NCI-H1694 treated with DMSO at 0.1 percent for 48 hours (cell line): ENCODE results near the gene PHOSPHO1.
"Not testable (repeated sequence)": the region's sequence is repeated elsewhere in the genome, so short reads cannot be mapped to it uniquely, and the experiment has no call there.

Experiments
- DNase-seq: peaks from one replicate; lab custom pipeline; 2025; lab: John Stamatoyannopoulos, UW

PHOSPHO1 gene, protein sequence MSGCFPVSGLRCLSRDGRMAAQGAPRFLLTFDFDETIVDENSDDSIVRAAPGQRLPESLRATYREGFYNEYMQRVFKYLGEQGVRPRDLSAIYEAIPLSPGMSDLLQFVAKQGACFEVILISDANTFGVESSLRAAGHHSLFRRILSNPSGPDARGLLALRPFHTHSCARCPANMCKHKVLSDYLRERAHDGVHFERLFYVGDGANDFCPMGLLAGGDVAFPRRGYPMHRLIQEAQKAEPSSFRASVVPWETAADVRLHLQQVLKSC

DNA sequence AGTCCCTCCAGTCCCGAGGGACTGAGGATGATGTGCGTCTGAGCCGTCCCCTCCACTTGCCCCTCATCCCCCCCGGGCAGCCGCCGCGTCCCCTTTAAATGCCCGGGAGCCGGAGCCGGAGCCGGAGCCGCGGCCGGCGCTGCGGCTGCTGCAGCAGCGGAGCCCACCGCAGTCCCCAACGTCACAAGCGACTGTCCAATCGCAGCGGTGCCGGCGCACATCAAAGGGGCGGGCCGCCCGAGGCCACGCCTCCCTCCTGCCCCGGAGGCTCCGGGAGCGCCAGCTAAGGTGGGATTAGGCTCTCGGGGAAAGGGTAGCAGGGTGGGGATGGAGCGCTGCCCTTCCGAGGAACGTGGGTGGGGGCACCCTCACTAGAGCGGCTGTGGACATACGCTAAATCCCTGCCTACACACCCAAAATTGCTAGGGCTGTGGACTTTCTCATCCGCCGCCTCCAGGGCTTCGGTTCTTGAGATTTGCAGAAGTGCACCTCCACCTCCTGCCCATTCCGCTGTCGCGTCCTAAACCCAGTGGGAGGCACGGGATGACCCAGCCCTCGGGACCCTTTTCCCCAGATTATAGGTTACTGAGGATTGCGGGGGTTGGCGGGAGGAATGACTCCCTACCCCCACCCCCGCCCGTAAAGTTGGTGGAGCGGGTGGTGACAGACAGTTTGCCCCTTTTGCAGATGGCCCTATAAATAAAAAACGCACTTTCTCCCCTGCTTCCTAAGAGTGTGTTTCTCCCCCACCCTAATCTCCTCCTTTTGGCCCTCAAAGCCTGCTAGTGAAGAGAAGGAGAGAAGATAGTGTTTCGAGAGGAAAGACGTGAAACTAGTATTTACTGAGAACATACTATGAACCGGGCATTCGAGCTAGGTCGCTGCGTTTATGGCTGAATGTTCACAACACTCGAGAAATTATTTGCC lies at the start of gene PHOSPHO1:
Gene PHOSPHO1, minus strand, starts transcription at position 152 of the 927 bp plus-strand sequence. CDS start 4,096 bp downstream, outside the sequence.
- DNase-seq, result peak; percentile 27

DNA sequence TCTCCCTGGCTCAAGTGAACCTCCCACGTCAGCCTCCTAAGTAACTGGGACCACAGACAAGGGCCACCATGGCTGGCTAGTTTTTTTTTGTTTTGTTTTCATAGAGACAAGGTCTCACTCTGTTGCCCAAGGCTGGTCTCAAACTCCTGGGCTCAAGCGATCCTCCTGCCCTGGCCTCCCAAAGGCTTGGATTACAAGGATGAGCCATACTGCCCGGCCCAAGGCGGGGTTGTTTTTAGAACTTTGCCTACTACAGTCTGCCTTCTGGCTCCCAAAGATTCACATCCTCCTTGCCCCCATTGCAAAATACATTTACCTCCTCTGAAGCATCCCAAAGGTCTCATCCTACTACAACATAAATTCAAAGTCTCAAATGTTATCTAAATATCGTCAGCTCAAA lies 49.5 kb upstream of the PHOSPHO1 start:
- no peak for DNase-seq

DNA sequence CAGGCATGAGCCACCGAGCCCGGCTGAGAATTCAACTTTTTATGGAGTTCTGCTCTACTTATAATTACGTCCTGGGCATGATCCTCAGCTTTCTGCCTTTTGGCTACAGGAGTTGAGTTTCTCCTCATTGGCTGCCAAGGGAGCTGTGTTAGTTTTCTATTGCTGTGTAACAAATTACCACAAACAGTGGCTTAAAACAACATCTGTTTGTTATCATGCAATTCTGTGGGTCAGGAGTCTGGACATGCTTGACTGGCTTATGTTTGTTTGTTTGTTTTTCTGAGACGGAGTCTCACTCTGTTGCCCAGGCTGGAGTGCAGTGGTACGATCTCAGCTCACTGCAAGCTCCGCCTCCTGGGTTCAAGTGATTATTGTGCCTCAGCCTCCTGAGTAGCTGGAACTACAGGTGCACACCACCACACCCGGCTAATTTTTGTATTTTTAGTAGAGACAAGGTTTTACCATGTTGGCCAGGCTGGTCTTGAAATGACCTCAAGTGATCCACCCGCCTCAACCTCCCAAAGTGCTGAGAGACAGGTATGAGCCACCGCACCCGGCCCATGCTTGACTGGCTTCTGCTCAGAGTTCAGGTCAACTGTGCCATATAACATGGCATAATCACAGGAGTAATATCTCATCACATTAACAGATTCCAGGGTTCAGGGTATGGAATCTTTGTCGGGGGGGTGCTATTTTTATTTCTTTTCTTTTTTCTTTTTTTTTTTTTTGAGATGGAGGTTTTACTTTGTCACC lies 48.9 kb upstream of the PHOSPHO1 start:
- not testable (repeated sequence) for DNase-seq

DNA sequence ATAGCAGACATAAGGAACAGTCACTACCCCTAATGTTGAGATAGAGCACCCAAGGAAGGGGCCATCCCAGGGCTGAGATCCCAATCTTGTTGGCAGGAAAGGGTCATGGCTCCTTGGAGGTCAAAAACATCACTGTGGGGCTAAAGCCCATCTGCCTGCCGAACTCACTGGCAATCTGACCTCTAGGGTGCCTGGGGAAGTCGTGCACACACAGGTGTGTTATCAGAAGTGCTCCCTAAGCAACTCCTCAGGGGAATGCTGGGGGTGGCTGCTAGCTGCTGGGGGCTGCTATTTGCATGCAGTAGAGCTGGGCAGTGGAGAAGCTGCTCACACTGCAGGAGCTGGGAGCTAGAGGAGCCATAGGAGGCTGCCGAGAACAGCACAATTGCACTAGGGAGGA lies 47.5 kb upstream of the PHOSPHO1 start:
- no peak for DNase-seq

DNA sequence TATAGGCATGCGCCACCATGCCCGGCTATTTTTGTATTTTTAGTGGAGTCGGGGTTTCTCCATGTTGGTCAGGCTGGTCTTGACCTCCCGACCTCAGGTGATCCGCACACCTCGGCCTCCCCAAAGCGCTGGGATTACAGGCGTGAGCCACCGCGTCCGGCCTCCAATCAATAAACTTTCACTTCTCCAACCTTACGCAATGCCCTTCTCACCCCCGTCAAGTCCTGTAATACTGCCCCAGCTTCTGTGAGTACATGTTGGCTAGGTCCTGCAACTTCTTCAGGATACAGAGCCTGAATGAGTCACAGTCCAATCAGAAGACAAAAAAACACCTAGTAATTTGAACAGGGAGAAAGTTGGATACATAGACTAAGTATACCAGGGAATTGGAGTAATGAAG lies 47.1 kb upstream of the PHOSPHO1 start:
- DNase-seq, result no peak

DNA sequence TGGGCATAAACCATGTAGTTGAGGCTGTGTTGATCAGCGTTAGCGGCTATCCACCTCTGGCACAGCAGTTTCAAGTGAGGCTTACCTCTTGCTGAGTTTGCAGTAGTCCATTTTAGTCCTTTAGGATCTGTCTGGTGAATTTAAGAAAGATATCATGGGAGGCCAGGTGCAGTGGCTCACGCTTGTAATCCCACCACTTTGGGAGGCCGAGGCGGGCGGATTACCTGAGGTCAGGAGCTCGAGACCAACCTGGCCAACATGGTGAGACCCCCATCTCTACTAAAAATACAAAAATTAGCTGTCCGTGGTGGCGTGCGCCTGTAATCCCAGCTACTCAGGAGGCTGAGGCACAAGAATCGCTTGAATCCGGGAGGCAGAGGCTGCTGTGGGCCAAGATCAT lies 45.4 kb upstream of the PHOSPHO1 start:
- not testable (repeated sequence) for DNase-seq

DNA sequence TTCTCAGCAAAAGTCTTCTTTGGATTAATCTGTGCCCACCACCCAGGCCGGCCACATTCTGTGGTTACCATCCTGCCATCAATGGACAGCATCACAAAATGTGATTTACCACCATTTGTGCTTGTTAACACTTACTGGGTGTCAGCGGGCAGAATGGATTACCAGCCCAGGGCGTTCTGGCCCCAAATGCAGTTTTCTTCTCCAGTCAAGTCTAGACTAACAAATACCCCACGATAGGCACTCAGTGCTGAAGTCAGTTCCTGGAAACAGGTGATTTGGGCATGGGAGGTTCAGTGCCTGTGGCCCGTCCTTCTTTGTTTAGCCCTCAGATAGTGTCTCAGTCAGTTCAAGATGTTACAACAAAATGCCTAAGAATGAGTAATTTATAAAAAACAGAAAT lies 38.8 kb upstream of the PHOSPHO1 start:
- DNase-seq, result no peak

DNA sequence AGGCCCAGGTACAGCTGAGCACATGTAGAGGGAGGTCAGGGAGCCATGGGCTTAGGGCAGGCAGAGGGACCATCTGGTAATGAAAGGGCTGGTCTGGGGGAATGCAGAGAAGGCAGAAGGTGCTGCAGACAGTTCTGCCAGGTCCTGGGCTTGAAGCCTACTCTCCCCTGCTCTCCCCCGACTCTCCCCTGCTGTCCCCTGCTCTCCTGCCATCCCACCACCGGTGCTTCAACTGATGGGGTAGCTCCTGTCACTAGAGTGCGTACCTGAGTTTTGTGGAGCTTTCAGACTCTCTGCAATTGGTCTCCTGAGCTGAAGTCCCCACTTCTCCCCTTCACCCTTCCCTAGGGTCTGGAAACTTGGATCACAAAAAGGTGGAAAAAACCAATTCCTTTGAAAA lies 37.3 kb upstream of the PHOSPHO1 start:
- no peak for DNase-seq

DNA sequence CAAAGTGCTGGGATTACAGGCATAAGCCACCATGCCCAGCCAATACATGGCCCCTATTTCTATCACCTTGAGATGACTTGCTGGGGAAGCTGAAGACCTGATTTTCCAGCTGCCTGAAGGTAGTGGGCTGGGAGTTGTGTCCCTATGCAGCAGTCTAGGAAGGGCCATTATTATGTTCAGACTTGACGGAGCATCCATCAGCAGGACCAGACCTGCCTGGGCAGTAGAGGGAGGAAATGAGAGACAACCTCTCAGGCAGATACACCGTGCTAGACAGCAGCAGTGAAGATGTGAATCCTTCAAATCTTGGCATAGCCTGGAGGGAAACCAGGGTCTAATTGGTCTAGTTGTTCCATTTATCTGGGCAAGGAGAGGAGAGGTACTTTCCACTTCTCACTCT lies 35.6 kb upstream of the PHOSPHO1 start:
- DNase-seq, result no peak

DNA sequence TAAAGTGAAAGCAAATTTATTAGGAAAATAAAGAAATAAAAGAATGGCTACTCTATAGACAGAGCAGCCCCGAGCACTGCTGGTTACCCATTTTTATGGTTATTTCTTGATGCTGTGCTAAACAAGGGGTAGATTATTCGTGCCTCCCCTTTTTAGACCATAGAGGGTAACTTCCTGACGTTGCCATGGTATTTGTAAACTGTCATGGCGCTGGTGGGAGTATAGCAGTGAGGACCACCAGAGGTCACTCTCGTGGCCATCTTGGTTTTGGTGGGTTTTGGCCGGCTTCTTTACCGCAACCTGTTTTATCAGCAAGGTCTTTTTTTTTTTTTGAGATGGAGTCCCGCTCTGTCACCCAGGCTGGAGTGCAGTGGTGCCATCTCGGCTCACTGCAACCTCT lies 31.0 kb upstream of the PHOSPHO1 start:
- DNase-seq, result not testable (repeated sequence)

DNA sequence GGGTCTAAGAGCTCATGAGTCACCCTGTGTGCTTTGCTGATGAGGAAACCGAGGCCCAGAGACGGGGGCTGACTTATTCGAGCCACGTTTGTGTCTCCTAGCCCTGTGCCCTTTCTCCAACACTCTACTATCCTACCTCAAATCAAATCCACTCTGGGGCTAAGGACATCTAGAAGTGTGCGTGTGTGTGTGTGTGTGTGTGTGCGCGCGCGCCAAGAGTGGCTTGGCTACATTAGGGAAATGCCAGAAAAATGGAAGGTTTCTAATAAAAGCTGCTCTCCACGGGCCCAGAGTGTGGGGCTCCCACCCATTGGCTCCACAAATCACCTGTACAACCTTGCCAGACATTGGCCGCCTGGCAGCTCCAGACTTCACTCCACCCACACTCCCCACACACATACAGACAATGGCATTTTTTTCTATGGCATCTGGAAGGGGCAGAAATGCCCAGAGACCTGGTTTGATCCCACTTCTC lies 30.3 kb upstream of the PHOSPHO1 start:
- DNase-seq, result no peak

DNA sequence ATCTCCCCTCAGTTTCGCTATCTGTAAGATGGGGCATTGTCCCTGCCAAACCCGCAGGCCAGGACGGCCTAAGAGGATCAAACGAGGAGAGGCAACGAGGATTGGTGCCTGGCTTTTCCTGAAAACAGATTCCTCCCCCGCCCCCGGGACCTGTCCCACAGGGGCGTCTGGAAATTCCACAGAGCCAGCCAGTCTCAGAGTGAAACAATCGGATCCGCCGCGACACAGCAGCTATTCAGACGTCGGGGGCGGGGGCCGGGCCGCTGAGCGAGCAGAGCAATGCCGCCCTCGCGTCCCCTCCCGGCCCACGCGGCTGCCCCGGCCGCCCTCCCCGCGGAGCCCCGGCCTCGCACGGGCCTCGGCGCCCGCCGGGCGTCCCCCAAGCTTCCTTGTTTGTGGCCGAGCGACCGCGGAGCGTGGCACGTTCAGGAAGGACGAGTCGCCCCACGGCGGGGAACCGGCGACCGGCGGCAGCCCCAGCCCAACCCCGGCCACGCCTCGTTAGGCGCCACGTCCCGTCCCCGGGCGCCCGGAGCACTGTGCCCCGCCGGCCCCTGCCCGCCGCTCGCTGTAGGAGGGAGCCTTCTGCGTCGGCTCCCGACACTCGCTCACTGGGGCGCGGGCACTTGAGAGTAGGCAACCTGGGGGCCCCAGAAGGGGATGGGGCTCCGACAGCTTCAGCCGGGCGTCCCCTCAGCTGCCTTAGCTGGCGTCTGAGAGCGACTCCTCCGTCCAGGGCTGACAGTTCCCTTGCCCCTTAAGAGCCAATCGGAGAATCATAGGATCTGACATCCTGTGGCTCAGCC lies 29.6 kb upstream of the PHOSPHO1 start:
- DNase-seq, result no peak

DNA sequence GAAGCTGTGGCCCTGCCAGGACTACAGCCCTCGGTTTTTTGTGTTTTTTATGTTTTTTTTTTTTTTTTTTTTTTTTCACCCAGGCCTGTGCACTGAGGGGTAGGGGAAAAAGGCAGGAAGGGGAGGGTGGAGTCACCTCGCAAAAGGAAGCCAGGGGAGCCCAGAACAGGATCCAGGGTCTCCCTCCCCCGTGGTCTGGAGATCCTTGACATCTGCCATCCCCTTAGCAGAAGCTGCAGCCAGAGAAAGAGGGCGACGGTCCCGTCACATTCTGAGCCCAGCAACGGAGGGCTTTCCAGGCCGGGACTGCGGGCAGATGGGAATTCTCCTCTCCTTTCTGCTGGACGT lies 29.1 kb upstream of the PHOSPHO1 start:
- DNase-seq, result no peak

DNA sequence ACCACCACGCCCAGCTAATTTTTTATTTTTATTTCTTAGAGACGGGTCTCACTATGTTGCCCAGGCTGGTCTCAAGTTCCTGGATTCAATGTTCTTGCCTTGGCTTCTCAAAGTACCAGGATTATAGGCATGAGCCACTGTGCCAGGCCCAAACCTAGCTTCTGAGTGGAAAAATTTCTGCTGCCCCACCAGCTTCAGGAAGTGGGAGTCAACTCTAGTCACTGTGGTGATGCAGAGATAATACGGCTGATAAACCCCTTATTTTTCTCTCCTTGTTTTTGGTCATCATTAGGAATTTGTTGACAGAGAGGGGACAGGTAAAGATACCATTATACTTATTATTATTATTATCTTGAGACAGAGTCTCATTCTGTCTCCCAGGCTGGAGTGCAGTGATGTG lies 27.8 kb upstream of the PHOSPHO1 start:
- no peak for DNase-seq

DNA sequence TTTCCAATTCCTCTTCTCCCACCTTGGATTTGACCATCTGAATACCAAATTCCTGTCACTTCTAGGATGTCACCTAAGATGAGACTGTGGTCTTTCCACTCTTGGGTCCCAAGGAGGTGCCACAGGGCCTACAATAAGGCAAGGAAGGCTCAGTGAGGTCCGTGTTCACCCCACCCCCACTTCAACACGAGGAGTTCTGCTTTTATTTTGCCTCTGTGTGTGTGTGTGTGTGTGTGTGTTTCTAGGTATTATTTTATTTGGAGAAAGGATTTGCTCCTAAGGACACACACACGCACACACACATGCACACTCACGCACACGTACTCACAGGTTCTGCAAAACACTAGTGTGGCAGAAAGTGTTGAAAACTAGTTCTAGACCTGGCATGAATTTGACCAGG lies 24.5 kb upstream of the PHOSPHO1 start:
- no peak for DNase-seq

DNA sequence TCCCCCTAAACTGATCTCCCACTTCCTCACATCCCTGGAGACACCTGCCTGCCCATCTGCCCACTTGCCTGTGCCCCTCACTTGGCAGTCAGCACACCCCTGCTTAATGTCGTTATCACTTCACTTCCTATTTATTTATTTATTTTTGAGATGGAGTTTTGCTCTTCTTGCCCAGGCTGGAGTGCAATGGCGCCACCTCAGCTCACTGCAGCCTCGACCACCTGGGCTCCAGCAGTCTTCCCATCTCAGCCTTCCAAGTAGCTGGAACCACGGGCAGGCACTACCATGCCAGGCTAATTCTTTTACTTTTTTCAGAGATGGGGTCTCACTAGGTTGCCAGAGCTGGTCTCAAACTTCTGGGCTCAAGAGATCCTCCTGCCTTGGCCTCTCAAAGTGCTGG lies 23.5 kb upstream of the PHOSPHO1 start:
- DNase-seq, result no peak

DNA sequence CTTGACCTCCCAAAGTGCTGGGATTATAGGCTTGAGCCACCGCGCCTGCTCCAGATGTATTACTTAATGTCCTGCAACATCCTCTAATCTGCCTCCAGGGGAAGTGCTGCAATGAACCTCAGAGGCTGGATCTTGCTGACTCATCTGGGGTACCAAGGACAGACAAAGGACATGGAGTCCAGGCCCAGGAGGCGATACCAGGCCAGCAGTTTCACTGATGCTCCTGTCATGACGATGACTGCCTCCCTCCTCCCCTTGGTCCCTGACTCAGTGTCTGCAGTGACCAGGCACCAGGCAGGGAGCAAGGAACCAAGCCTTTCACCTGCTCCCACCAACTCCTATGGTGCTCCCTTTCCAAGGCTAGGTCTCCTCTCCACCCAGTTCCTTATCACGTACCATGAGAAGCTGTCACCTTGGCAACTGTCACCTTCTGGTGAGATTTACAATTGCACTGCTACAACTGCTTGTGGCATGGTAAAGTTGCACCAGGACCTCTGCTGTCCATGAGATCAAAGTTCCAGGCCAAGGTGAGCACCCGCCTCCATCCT lies 21.6 kb upstream of the PHOSPHO1 start:
- no peak for DNase-seq

DNA sequence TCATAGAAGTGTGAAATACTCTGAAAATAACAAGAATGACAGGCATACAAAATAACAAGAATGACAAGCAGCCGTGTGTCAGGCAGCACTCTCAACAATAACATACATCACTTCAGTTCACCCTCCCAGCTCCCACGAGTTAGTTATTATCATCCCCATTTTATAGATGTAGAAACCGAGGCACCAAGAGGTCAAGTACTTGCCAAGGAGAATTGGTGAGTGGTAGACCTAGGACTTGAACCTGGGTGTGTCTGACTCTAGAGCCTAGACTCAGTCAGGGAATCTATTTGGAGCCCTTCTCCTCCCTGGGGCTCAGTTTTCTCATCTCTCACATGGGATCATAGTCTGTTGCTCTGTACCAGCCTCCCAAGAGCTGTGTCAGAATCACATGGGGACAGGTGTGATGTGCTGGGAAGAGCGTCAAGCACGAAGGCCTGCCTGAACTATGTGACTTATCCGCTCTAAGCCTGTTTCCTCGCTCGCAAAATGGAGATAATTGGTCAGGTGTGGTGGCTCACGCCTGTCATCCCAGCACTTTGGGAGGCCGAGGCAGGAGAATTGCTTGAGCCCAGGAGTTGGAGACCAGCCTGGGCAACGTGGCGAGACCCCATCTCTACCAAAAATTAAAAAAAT lies 19.4 kb upstream of the PHOSPHO1 start:
- no peak for DNase-seq

DNA sequence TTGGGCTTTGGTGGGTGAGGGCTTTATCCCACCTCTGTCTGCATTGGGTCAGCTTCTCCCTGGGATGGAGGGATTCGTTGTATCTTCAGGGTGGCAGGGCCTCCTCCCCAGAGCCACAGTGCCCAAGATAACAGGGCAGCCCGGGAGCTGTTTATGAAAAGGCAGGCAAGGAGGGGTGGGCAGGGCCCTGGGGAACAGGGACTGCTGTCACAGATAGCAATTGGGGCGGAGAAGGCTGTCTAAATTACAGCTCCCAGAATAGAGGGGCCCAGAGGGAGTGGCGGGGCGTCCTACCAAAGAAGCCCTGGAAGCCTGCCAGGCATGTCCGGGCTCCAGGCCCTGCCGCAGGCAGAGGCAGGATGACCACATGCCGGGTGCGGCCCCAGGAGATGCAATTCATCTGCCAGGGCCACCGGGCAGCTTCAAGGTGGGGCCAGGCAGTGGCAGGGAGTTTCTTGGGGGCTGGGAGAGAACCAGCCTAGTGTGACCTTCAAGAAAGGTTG lies 18.8 kb upstream of the PHOSPHO1 start:
- no peak for DNase-seq

DNA sequence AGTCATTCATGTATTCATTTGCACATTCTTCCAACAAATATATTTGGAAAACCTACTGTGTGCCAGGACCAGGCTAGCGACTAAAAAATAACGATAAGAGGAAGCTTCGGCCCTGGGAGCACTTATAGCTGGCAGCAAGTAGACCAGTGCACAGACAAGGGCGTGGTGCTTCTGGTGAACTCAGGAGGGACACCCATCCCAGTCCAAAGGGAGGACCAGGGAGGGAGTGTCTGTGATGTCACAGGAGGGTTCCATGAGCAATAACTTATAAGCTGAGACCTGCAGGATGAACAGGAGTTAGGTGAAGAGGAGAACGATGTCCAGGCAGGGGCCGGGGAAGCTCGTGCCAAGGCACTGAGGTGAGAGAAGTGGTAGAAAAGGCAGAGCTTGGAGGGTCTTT lies 17.4 kb upstream of the PHOSPHO1 start:
- no peak for DNase-seq

DNA sequence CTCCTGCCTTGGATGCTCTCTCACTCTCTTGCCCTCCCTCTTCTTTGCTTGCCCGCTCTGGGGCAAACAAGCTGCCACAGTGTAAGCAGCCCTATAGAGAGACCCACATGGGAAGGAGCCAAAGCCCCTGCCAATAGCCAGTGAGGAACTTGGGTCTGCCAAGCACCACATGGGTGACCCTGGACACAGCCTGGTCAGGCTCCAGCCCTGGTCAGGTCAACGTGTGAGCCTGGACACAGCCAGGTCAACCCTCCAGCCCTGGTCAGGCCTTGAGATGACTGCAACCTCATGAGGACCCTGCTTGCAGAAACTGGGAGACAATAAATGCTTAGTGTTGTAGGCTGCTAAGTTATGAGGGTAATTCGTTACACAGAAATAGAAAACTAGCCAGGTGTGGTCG lies 14.3 kb upstream of the PHOSPHO1 start:
- DNase-seq, result no peak
